ENCODE measurements around the gene TMEM45B.

DNA sequence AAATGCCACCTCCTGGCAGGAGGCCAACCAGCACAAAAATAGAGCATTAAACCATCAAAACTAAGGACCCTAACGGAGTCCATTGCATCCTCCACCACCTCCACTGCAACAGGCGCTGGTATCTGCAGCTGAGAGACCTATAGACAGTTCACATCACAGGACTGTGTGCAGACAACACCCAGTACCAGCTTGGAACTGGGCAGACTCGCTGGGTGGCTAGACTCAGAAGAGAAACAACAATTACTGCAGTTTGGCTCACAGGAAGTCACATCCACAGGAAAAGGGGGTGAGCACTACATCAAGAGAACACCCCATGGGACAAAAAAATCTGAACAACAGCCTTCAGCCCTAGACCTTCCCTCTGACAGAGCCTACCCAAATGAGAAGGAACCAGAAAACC, 11.6 kb upstream of the TMEM45B start:
- TF ChIP-seq SP1 (IDR thresholded peaks at IDR 0.05) (no peak), TARDBP (IDR thresholded peaks at IDR 0.05) (no peak), LEF1 (IDR thresholded peaks at IDR 0.05; ENCODE audit: borderline replicate concordance) (no peak), ZNF384 (IDR thresholded peaks at IDR 0.05) (no peak), FOXA1 (IDR thresholded peaks at IDR 0.05) (no peak), BHLHE40 (IDR thresholded peaks at IDR 0.05; ENCODE audit: borderline replicate concordance) (no peak), FOXM1 (IDR thresholded peaks at IDR 0.05; ENCODE audit: borderline replicate concordance) (no peak), HDGF (IDR thresholded peaks at IDR 0.05; ENCODE audit: borderline replicate concordance) (no peak), FOXK2 (IDR thresholded peaks at IDR 0.05) (no peak), NFRKB (IDR thresholded peaks at IDR 0.05) (no peak), ELF4 (IDR thresholded peaks at IDR 0.05) (no peak), CTBP1 (IDR thresholded peaks at IDR 0.05; ENCODE audit: borderline replicate concordance) (no peak), ARNT (IDR thresholded peaks at IDR 0.05) (no peak)
- TF ChIP-seq, protein P1, sequence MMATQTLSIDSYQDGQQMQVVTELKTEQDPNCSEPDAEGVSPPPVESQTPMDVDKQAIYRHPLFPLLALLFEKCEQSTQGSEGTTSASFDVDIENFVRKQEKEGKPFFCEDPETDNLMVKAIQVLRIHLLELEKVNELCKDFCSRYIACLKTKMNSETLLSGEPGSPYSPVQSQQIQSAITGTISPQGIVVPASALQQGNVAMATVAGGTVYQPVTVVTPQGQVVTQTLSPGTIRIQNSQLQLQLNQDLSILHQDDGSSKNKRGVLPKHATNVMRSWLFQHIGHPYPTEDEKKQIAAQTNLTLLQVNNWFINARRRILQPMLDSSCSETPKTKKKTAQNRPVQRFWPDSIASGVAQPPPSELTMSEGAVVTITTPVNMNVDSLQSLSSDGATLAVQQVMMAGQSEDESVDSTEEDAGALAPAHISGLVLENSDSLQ (IDR thresholded peaks at IDR 0.05) = no peak
